Stimulated activated CD8-positive, alpha-beta memory T cell treated with anti-CD3 and anti-CD28 coated beads, Interleukin-15, amount 100 ng/mL, for 24 hours (primary cell): ENCODE measurements around the gene GTSE1.

ENCODE experiments used
- DNase-seq: peaks from one replicate; pipeline ENCODE4 v3.0.0-alpha.2; 2020; ENCODE audit warnings: low read depth

The GTSE1 gene

DNA sequence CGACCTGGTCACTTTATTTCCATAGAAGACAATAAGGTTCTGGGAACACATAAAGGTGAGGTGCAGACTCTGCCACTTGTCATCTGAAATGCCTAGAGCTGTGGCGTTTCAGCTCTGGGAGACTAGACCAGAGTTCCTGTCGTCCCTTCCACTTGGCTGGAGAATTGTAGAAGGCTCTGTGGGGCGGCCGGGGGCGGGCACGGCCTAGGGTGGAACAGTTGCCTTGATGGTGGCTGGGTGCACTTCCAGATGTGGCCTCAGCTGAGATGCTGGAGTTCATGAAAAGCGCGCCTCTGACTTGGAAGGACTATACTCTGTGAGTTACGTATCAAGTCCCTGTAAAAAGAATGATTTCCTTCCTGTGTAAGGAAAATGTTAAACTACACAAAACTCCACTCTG lies 55.6 kb downstream of the GTSE1 start:
- no peak for DNase-seq

DNA sequence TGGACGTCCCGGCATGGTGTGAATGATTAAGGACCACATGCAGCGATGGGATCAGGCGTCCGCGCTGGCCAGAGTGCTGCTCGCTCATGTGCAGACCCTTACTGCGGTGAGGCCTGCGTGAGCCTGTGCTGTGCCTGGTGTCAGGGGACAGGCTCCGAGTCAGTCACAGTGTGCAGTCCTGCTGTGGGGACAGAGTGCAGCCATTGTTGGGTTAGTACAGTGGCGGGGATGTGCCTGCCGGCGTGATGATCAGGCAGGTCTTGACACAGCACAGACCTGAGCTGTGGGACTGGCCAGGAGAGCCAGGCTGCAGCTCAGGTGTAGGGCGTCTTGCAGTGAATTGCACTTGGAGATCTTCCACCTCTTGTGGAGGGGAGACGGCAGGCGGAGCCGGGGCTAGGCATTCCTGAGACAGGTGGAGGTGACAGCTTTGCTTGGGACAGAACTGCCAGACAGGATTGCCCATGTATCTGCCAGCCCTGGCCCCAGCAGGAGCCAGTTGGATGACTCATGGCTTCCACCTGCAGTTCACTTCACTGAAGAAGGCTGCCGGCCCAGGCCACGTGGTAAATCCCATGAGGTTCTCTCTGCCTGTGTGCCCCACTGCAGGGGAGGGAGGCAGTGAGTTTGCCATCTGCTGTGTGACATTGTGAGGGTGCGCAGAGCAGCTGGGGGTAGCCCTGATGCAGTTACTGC lies 56.2 kb downstream of the GTSE1 start:
- no peak for DNase-seq

DNA sequence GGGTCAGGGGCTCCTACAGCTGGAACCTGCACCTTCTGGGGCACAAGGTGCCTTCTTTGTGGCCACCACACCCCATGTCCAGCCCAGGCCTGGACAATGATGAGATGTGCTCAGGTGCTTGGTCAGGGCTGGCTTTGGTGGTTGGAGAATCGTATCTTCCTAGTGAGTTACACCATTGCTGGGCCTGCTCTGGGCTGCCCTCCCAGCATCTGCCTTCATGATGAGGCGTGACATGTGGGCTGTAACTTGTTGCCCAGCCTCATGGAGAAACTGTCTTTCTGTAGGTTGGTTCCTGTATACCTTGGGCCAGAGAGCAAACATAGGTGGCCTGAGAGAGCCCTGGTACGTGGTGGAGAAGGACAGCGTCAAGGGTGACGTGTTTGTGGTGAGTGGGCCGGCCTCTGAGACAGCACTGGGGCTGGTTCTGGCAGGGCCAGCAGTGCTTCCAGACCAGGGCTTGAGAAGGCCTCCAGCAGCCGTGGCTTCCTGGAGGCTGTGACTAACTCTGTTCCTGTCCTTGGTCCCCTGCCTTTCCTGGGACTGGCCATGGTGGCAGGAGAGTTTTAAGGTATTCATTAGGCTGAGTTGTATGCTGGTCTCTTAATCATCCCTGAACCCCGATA lies 56.9 kb downstream of the GTSE1 start:
- no peak for DNase-seq

DNA sequence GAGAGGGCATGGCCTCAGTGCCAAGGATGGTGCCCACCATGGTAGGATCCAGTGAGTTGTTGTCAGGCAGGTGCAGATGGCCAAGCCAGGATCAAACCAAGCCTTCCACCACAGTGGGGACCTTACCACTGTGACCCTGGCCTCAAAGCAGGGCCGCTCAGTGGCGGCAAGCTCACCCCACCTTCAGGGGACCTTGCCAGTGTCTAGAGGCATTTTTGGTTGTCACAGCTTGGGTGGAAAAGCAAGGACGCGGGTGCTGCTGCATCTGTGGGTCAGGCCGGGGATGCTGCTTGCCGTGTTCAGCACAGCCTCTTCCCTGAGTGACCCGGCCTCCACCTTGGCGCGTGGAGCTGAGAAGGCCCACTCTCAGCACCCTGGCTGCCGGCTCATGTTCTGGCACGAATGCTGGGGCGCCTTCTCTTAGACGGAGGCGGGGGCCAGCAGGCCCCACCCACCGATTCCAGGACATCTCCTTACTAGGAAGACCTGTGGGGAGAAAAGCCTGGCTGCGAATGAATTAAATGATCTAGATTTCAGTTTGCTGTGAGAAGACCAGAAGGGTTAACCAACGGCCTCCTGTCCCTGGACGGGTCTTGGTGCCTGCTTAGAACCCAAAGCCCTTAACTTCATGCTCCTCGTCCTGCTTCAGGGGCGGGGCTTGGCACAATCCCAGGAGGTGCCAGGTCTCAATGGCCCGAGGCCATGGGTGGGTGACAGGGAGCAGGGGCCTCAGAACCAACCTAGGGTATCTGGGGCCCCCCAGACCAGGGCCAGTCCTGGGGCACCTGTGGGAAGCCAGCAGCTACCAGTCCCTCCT lies 57.7 kb downstream of the GTSE1 start:
- DNase-seq = no peak

DNA sequence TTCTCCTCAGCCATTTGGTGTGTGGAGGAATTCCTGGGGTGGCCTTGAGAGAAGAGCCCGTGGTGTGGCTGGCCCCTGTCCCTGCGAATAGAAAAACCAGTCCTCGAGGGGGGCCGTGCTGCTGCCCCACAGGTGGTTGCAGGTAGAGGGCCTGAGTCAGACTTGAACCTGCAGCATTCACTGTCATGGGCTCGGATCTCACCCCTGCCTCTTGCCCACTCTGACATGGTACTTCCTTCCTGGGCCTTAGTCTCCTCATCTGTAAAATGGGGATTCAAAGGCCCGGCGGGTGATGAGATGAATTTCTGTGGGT lies 58.3 kb downstream of the GTSE1 start:
- DNase-seq = no peak

DNA sequence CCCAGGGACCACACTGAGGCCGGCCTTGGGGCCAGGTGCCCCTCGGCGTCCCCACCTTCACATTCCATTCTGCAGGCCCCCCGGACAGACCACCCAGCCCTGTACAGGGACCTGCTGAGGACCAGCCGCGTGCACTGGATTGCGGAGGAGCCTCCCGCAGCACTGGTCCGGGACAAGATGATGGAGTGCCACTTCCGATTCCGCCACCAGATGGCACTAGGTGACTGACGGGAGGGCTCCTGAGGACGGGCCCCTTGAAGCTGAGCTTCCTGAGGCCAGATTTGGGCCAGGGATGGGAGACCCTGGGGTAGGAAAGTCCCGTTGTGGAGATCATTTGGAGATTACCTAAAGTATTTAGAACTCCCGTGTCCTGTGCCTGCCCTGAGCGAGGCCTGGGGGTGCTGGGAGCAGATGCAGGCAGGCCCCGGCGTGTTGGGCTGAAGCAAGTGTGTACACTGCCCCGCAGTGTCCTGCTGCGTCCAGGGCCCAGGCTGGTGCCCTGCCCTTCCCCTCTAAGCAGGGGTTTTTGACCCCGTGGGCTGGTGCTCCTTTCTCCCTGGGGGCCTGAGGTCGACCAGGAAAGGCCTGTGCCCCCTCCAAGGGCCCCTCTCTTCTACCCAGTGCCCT lies 58.8 kb downstream of the GTSE1 start:
- DNase-seq = peak; percentile 41

DNA sequence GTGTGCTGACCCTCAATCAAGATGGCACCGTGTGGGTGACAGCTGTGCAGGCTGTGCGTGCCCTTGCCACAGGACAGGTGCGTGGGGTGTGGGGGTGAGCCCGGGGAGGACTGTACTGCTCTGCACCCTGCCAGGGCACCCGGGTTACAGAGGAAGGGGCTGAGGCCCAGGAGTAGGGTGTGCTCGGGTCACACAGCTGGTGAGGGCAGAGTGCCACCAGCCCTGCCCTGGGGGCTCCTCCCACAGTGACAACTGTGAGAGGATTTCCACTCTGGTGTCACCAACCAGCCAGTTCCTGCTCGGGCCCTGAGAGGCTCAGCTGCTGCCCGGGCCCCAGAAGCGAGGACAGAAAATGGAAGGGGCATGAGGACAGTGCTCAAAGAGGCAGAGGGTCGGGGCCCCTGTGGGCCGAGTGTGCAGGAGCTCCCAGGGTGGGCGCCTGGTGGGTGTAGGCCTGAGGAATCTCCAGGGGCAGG lies 59.4 kb downstream of the GTSE1 start:
- DNase-seq = no peak

DNA sequence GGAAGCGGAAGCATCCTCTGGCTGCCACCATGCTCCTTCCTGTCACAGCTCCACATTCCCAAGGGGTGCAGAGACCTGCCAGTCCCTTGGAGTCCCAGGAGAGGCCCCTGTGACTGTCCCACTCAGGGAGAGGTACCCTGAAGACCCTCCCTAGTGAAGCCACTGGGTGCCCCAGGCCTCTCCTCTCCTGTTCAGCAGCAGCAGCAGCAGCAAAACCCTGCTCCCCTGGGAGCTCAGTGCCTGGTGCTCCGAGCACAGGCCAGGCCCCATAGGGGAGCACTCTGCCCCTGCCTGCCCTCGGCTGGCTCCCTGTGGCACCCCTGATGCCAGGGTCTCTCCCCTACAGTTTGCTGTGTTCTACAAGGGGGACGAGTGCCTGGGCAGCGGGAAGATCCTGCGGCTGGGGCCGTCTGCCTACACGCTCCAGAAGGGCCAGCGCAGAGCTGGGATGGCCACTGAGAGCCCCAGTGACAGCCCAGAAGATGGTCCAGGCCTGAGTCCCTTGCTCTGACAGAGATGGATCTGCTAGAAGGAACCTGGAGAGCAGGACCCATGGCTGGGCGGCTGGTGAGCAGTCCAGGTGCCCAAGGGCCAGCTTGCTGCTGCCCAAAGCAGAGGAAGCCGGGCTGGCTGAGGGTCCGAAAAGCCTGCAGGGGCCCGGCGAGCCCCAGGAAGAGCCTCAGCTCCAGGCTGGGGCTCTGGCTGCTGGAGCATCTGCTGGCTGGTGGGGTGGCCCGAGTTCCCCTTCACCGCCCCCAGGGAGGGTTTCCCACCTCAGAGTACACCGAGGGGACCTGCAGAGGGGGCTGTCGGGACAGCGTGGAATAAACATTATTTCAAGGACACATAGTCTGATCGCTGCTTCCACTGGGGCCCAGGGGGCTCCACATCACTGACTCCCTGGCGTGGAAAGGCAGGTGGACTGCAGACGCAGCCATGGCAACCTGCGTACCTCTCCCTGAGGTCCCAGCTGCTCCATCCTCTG lies 60.1 kb downstream of the GTSE1 start:
- no peak for DNase-seq

DNA sequence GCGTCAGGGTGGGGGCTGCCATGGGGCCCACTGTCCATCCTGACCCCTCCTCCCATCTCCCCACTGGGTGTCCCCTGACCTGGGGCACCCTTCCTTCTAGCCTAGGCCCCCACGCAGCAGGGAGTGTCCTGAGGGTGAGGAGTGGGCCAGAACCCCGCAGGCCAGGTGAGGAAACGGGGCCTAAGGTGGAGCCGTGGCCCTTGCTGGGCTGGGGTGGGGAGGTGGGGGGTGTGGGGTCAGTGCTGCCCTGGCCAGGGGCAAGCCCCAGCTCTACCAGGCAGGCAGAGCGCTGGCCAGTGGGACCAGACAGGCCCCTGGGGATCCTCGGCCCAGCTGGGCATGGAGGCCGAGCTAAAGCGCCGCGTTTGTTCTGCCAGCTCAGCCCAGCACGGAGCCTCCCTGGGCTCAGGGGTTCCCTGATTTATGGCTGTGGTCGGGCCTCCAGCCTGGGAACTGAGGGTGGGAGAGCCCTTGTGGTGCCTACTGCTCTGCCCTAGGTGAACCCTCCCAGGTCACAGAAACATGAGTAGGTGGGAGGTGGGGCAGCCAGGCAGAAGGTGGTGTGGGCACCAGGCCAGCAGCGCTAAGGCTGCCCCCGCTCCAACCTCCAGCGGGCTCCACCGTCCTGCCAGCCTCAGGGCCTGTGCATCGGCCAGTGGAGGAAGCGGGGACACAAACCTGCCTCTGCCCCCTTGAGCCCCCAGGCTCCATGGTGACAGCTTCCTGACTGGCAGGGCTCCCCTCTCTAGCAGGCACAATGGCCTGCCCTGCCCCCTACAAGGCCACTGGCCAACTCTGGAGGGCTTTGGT lies 61.2 kb downstream of the GTSE1 start:
- DNase-seq = no peak

DNA sequence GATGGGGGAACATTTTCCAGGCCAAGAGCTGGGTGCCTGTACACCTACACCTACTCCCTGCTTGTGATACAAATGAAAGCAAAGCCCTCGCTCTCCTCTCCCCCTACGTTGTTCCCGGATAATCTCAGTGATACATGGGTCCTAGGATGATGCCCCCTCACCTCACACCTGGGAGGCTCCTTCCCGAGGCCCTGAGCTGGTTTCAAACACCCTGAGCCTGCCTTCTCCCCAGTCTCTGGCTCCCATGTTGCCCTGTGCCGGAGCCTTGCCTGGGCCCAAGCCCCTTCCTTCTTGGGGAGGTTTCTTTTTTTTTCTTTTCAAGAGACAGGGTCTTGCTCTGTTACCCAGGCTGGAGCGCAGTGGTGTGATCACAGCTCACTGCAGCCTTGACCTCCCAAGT lies 62.1 kb downstream of the GTSE1 start:
- no peak for DNase-seq

DNA sequence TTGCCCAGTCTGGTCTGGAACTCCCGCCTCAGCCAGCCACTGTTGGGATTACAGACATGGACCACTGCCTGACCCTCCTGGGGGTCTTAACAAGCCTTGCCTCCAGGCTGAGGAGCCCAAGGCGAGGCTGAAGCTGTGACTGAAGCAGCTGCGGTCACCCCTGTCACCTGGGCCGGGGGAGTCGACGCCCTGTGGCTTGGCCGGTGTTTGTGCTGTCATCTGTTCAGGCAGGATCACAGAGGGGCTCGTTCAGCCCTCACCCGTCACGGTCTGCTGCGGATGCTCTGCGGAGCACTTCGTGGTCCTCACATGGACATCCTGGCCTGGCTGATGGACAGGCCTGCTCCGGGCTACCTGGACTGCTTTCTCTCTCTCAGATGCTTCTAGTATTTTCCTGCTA lies 62.7 kb downstream of the GTSE1 start:
- DNase-seq = no peak

DNA sequence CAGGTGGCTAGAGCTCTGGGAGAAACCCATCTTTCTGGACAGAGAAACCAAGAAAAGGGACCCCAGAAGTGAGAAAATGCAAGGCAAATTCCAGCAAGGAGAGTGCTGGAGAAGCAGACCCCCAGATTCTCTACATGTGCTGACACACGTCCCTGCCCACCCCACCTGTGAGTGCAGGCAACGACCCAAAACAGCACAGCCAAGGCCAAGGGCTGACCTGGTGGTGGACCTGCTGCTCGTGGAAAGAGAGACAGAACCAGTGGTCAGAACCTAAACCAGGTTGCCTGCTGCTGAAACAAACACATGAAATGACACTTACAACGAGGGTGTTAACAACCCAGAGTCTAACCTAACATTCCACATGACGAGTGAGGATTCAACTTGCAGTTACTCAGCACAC lies 63.4 kb downstream of the GTSE1 start:
- no peak for DNase-seq

DNA sequence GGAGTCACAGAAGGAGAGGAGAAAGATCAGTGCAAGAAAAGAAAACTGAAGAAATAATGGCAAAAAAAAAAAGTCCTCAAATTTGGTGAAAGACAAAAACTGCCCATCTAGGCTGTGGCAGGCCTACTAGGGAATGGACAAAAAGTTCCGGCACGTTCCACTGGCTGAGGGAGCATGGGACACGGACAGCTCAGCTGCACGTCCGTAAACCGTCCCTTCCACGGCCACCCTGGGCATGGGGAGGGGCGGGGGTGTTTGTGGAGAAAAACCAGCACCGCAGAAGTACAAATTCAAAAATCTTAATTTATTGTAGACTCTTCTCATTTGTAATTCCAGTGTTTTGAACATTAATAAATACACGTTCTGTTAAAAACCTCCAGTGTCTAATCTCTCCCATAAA lies 64.2 kb downstream of the GTSE1 start:
- DNase-seq = no peak

DNA sequence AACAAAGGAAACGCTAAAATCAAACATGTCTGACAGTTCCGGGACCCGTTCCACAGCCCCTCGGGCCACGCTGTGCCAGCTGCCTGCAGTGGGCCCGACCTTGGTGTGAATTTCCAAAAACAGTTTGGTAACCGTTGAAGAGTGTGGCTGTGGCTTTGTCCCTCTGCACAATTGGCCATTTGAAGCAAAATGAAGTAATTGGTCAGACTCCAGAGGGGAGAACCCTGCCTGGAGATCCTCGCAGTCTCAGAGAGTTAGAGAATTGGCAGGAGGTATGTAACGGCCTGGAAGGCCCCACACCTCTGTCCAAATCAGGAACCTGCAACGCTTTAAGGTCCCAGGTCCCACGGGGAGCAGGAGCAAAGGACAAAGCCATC lies 65.1 kb downstream of the GTSE1 start:
- DNase-seq = no peak

DNA sequence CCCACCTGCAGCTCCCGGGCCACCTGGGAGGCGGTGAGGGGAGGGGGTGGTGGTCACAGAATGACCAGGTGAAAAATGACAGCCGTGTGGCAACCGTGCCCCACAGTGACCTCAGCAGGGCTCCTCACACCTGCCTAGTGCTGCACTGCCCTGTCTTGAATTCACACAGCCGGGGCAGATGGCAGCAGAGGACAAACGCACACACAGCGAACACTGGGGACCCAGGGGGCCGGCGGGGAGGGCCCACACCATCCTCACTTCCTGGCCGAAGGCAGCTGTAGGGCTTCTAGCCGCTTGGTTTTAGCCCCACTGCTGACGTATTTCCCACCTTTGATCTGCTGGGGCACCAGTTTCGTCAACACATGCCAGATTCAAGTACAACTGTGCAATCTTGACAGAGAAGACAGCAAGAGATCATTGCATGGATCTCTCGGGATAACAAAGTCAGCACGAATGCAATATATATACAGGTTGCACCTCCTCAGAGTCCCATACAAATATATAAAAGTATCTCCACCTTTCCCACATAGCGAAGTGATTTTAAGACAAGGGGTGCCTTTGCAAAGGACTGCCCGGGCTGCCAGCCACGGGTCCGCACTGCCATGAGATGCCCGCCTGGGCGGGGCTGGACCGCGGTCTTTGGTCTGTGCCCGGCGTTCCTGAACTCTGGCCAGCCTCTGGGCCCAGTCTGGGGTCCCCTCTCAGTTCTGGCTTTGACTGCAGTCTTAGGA lies 65.7 kb downstream of the GTSE1 start:
- DNase-seq = no peak

DNA sequence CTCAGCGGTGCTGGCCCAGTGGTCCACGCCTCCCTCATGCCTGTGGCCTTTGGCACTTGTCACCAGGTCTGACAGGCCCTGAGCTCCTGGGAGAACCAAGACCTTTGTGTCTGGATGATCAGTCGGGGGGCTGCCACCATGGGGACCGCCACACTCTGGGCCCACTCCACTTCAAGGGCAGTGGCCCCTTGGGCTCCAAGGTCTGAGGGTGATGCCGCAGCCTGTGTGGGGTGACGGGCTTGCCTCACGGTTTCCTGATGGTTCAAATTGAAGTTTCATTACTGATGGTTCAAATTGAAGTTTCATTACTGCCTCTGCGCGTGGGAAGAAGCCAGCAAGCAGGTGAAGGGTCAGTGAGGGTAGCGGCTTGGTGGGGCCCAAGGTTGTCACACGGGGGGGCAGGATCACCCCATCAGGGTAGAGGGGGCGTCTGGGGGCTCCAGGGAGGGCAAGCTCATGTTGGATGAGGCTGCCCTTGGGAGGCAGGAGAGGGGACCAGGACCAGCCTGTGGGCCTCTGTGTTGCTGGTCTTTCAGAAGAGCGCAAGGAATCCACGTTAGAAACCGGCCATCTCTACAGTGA lies 66.4 kb downstream of the GTSE1 start:
- DNase-seq = no peak

DNA sequence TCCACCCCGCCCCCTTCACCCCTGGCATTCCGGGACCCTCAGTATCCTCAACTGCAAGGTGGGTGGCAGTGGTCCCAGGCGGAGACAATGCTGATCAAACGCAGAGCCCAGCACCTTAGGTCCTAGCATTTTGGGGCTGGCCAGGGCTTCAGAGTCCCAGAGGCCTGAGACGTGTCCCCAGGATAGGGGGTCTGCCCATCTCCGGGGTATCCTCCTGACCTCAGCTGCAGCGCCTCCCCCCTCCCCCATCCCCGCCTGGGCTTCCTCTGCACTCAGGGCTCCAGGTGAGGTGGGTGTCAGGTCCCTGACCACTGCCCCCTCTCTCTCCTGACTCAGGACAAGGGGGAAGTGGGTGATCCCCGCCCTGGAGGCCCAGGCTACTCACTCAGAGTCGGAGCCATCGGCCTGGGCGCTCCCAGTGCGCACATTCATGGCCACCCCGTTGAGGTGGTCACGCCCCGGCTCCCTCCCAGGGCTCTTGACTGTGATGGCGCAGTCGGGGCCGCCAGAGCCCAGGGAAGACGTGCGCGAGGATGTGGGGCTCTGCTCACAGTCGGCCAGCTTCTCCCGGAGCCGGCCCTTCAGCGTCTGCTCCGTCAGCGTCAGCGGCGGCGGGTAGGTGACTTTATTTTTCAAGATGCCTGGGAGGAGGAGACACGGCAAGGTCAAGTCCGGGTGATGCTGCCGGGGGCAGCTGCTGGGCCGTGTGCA lies 67.1 kb downstream of the GTSE1 start:
- DNase-seq = no peak

DNA sequence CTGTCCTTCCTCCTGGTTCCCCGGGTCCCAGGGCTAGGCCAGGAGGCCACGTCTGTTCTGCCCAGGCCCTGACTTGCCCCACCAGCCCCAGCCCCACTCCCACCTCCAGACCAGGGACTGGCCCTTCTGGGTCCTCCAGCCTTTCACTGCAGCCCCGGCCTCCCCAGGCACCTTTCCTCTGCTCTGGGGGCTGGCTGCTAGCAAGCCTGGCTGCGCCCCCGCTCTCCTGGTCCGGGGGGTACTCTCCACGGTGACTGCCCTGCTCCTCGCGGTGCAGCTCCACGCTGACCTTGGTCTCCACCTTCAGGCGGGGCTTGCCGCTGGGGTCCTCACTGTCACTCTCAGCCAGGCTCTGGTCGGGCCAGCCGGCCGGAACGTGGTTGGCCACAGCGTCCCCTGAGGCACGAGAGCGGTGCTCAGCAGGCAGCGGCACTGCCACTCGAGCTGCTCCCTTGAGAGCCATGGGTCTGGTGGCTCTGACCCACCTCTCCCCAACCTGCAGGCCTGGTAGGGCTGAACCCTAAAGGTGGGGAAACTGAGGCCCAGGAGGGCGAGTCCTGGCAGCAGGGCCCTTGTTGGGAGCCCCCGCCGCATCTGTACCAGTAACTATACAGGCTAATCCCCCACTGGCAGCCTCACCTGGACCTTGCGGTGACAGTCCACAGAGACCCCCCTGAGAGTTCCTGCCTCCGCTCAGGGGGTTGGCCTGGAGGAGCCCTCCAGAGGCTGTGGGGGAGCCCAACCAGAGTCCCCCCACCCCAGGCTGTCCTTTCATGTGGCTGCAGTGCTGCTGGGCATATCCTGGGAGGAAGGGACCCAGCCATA lies 67.9 kb downstream of the GTSE1 start:
- DNase-seq = no peak
